ENCODE measurements around the gene SEC23B.

Gene SEC23B

GRCh38 chr20:18533978-18534644 is 26.4 kb downstream of the SEC23B start:
- H3K4me3 ChIP-seq (ENCODE audit: control insufficient read depth, low read depth, low read length) = no peak overlapping the region
- no peak for TF ChIP-seq CTCF (IDR thresholded peaks at IDR 0.05; ENCODE audit: control insufficient read depth, insufficient read depth, low read depth, low read length, missing control alignments)
- DNase-seq (ENCODE audit: low read depth) = no peak

DNA sequence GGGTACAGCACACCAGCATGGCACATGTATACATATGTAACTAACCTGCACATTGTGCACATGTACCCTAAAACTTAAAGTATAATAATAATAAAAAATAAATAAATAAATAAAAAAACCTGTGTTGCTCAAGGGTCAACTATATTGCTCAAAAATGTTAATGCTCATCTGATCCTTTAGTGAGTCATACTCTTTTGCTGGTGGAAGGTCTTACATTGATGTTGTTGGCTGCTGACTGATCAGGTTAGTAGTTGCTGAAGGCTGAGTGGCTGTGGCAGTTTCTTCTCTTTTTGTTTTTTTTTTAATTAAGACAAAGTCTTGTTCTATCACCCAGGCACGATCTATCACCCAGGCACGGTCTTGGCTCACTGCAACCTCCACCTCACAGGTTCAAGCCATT is 29.9 kb downstream of the SEC23B start:
- no peak for DNase-seq (ENCODE audit: low read depth)
- no peak for TF ChIP-seq CTCF (IDR thresholded peaks at IDR 0.05; ENCODE audit: control insufficient read depth, insufficient read depth, low read depth, low read length, missing control alignments)
- no peak overlapping the region for H3K4me3 ChIP-seq (ENCODE audit: control insufficient read depth, low read depth, low read length)

DNA sequence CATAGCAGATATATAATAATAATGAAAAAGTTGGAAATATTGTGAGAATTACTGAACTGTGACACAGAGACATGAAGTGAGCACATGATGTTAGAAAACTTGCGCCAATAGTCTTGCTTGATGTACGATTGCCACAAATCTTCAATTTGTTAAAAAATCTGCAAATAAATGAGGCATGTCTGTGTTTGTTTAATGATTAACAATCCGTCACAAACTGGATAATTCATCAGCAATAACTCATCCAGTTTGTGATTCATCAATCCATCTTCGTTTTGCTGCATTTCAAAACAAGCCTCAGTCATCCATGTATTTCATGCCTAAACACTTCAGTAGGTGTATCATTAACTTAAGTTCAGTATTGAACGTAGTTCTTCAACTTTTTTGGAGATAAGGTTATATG is 34.0 kb downstream of the SEC23B start:
- H3K4me3 ChIP-seq (ENCODE audit: control insufficient read depth, low read depth, low read length) = no peak overlapping the region
- TF ChIP-seq CTCF (IDR thresholded peaks at IDR 0.05; ENCODE audit: control insufficient read depth, insufficient read depth, low read depth, low read length, missing control alignments) = no peak
- no peak for DNase-seq (ENCODE audit: low read depth)

DNA sequence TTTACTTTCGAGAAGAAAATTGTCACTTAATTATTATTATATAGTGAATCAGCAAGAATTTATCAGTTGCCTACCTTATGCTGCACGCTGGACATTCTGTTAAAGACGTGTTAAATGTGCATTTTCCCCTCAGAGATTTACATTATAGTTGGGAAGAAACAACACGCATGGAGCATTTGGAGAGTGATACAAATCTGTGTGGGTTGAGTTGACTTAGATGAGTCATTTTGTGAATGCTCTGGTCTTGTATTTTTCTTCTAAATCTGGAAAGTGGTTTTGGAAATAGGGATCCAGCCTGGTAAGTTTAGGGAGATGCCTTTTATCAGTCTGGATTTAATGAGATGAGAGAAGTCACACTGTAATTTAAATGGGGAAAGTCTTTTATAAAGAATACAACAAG is 35.5 kb downstream of the SEC23B start:
- no peak overlapping the region for H3K4me3 ChIP-seq (ENCODE audit: control insufficient read depth, low read depth, low read length)
- DNase-seq (ENCODE audit: low read depth) = no peak
- TF ChIP-seq CTCF (IDR thresholded peaks at IDR 0.05; ENCODE audit: control insufficient read depth, insufficient read depth, low read depth, low read length, missing control alignments) = no peak

GRCh38 chr20:18543932-18544331 is 36.2 kb downstream of the SEC23B start:
- no peak for DNase-seq (ENCODE audit: low read depth)
- H3K4me3 ChIP-seq (ENCODE audit: control insufficient read depth, low read depth, low read length) = no peak overlapping the region
- no peak for TF ChIP-seq CTCF (IDR thresholded peaks at IDR 0.05; ENCODE audit: control insufficient read depth, insufficient read depth, low read depth, low read length, missing control alignments)

- no peak for TF ChIP-seq CTCF (IDR thresholded peaks at IDR 0.05; ENCODE audit: control insufficient read depth, insufficient read depth, low read depth, low read length, missing control alignments)
- DNase-seq (ENCODE audit: low read depth) = no peak
- no peak overlapping the region for H3K4me3 ChIP-seq (ENCODE audit: control insufficient read depth, low read depth, low read length)
Observed at GRCh38 chr20:18545566-18545965, 37.8 kb downstream of the SEC23B start.

- no peak for TF ChIP-seq CTCF (IDR thresholded peaks at IDR 0.05; ENCODE audit: control insufficient read depth, insufficient read depth, low read depth, low read length, missing control alignments)
- no peak overlapping the region for H3K4me3 ChIP-seq (ENCODE audit: control insufficient read depth, low read depth, low read length)
- no peak for DNase-seq (ENCODE audit: low read depth)
Observed at GRCh38 chr20:18548465-18548864, 40.7 kb downstream of the SEC23B start.

Measured in AG09309 (cell line).